ENCODE results near the gene ZNF746.

ZNF746 gene

GRCh38 chr7:149546331-149546730 lies 48.7 kb upstream of the ZNF746 start (continued):
- TF ChIP-seq, protein P1, sequence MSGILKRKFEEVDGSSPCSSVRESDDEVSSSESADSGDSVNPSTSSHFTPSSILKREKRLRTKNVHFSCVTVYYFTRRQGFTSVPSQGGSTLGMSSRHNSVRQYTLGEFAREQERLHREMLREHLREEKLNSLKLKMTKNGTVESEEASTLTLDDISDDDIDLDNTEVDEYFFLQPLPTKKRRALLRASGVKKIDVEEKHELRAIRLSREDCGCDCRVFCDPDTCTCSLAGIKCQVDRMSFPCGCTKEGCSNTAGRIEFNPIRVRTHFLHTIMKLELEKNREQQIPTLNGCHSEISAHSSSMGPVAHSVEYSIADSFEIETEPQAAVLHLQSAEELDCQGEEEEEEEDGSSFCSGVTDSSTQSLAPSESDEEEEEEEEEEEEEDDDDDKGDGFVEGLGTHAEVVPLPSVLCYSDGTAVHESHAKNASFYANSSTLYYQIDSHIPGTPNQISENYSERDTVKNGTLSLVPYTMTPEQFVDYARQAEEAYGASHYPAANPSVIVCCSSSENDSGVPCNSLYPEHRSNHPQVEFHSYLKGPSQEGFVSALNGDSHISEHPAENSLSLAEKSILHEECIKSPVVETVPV (CRISPR knock-in tag; IDR thresholded peaks at IDR 0.05), result no peak
- TF ChIP-seq POU6F1 (CRISPR knock-in tag; IDR thresholded peaks at IDR 0.05; ENCODE audit: borderline replicate concordance, low read depth), result no peak

DNA sequence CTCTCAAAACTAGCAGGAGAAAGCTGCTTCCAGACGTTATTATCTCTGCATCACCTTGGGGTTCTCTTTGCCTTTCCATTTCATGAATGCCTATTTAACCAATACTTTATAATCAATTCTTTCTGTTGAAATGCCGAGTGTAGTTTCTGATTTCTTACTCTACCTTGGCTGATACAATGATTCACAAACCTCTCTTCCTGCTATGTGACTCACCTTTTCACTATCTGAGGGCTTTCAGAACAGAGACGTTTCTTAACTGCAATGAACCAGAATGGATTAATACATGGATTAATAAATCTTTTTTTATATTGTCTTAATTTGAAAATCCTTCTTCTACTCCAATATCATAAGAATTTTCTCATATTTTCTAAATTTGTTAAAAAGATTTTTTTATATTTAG lies 46.4 kb upstream of the ZNF746 start:
- no peak for ATAC-seq

GRCh38 chr7:149532654-149533053 lies 35.0 kb upstream of the ZNF746 start:
- TF ChIP-seq POU6F1 (CRISPR knock-in tag; IDR thresholded peaks at IDR 0.05; ENCODE audit: borderline replicate concordance, low read depth) (no peak), ZFP3 (CRISPR knock-in tag; IDR thresholded peaks at IDR 0.05) (no peak), RARB (CRISPR knock-in tag; IDR thresholded peaks at IDR 0.05) (no peak), SNAI2 (CRISPR knock-in tag; IDR thresholded peaks at IDR 0.05) (no peak), TSHZ2 (CRISPR knock-in tag; IDR thresholded peaks at IDR 0.05) (no peak)
- ATAC-seq, result no peak

More for the DNA sequence above, 46.4 kb upstream of the ZNF746 start:
- TF ChIP-seq SNAI2 (CRISPR knock-in tag; IDR thresholded peaks at IDR 0.05) (no peak), ZFP3 (CRISPR knock-in tag; IDR thresholded peaks at IDR 0.05) (no peak), OSR1 (CRISPR knock-in tag; IDR thresholded peaks at IDR 0.05) (no peak)
- TF ChIP-seq, protein P1 (CRISPR knock-in tag; IDR thresholded peaks at IDR 0.05), result no peak

DNA sequence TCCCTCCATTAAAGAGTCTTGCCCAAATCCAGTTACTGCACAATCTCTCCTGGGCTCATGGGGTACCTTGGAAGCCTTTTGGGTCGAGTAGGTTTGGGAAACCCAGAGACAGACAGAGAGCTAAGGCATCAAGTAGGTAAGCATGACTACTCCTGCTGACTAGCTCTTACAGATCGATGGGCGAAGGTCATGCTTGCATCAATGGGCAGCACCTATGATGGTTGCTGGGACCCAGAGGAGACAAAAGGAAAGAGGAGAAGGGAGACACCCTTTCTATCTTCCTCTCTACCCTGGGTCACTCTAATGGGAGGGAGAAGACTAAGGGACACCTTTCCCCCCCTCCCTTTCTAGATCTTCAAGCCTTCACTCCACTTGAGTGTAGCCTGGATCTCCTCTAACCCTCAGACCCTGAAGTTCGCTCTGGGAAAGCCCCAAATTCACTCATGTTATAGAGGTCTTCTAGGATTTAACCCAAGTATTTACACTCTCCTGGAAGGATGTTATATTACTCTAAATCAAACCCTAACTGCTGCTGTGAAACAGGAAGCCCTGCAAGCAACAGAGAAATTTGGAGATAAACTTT lies 31.6 kb upstream of the ZNF746 start:
- no peak for ATAC-seq
- TF ChIP-seq, protein P1 (CRISPR knock-in tag; IDR thresholded peaks at IDR 0.05), result no peak
- TF ChIP-seq CSDC2 (CRISPR knock-in tag; IDR thresholded peaks at IDR 0.05), result no peak
- TF ChIP-seq, protein P2, sequence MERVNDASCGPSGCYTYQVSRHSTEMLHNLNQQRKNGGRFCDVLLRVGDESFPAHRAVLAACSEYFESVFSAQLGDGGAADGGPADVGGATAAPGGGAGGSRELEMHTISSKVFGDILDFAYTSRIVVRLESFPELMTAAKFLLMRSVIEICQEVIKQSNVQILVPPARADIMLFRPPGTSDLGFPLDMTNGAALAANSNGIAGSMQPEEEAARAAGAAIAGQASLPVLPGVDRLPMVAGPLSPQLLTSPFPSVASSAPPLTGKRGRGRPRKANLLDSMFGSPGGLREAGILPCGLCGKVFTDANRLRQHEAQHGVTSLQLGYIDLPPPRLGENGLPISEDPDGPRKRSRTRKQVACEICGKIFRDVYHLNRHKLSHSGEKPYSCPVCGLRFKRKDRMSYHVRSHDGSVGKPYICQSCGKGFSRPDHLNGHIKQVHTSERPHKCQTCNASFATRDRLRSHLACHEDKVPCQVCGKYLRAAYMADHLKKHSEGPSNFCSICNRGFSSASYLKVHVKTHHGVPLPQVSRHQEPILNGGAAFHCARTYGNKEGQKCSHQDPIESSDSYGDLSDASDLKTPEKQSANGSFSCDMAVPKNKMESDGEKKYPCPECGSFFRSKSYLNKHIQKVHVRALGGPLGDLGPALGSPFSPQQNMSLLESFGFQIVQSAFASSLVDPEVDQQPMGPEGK (CRISPR knock-in tag; IDR thresholded peaks at IDR 0.05; ENCODE audit: borderline replicate concordance), result no peak
- TF ChIP-seq OSR1 (CRISPR knock-in tag; IDR thresholded peaks at IDR 0.05), result no peak
- TF ChIP-seq ZC3H10 (CRISPR knock-in tag; IDR thresholded peaks at IDR 0.05), result no peak
- no peak for TF ChIP-seq TOX (CRISPR knock-in tag; IDR thresholded peaks at IDR 0.05; ENCODE audit: borderline replicate concordance)
- TF ChIP-seq ARNTL (CRISPR knock-in tag; IDR thresholded peaks at IDR 0.05; ENCODE audit: borderline replicate concordance, low read depth), result no peak
- TF ChIP-seq ZNF8 (CRISPR knock-in tag; IDR thresholded peaks at IDR 0.05), result no peak
- TF ChIP-seq ZNF565 (CRISPR knock-in tag; conservative IDR thresholded peaks at IDR 0.05; ENCODE audit: low read depth), result no peak
- no peak for TF ChIP-seq PPARA (CRISPR knock-in tag; IDR thresholded peaks at IDR 0.05; ENCODE audit: borderline replicate concordance)
- TF ChIP-seq ZFP3 (CRISPR knock-in tag; IDR thresholded peaks at IDR 0.05), result no peak
- no peak for TF ChIP-seq ZNF70 (CRISPR knock-in tag; IDR thresholded peaks at IDR 0.05)
- no peak for TF ChIP-seq GLIS3 (CRISPR knock-in tag; IDR thresholded peaks at IDR 0.05)
- TF ChIP-seq, protein P3, sequence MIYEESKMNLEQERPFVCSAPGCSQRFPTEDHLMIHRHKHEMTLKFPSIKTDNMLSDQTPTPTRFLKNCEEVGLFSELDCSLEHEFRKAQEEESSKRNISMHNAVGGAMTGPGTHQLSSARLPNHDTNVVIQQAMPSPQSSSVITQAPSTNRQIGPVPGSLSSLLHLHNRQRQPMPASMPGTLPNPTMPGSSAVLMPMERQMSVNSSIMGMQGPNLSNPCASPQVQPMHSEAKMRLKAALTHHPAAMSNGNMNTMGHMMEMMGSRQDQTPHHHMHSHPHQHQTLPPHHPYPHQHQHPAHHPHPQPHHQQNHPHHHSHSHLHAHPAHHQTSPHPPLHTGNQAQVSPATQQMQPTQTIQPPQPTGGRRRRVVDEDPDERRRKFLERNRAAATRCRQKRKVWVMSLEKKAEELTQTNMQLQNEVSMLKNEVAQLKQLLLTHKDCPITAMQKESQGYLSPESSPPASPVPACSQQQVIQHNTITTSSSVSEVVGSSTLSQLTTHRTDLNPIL (CRISPR knock-in tag; IDR thresholded peaks at IDR 0.05; ENCODE audit: low read depth), result no peak
- no peak for TF ChIP-seq ESRRG (CRISPR knock-in tag; IDR thresholded peaks at IDR 0.05)
- no peak for TF ChIP-seq POU6F1 (CRISPR knock-in tag; IDR thresholded peaks at IDR 0.05; ENCODE audit: borderline replicate concordance, low read depth)

All from SK-N-SH treated with all-trans-retinoic acid at 6 μM for 48 hours (cell line).